Psoas muscle (tissue), 8 donors: ENCODE results near the gene SLC12A6. TPM values are rescaled to one million over a fixed set of nuclear protein-coding genes. Genes with fewer than 3 reads are reported as not detected.

Experiments
- ATAC-seq, 4 donors: fragments of 200-7000 bp; cut with Tn5 transposase; one replicate each; pipeline ENCODE4 v1.9.1; 2020; ENCODE audit warnings: moderate library complexity in 3 of 4, mild to moderate bottlenecking in 2 of 4
- DNase-seq, 2 donors: peaks; one replicate each; pipeline ENCODE4 v3.0.0-alpha.2; 2020
- H3K27ac ChIP-seq: fragments of 200-600 bp; one replicate; pipeline ENCODE4 v1.8.0; 2022
- H3K27me3 ChIP-seq, 3 donors: fragments of 200-600 bp in 1 of 3; one replicate each; pipeline versions ENCODE4 v1.6.1 to v1.8.0; 2013 to 2022; ENCODE audit warnings: low read length in 2 of 3, mild to moderate bottlenecking in 2 of 3, moderate library complexity in 1 of 3; ENCODE audit not compliant: insufficient read depth in 3 of 3
- H3K36me3 ChIP-seq, 2 donors: fragments of 200-600 bp in 1 of 2; one replicate each; pipeline versions ENCODE4 v1.6.1 to v1.8.0; 2013 to 2022; ENCODE audit warnings: low read depth in 1 of 2, mild to moderate bottlenecking in 1 of 2, moderate library complexity in 1 of 2; ENCODE audit not compliant: insufficient read depth in 1 of 2
- H3K4me1 ChIP-seq: fragments of 200-600 bp; one replicate; pipeline ENCODE4 v1.8.0; 2022
- H3K4me3 ChIP-seq: fragments of 200-600 bp; one replicate; pipeline ENCODE4 v1.8.0; 2022; ENCODE audit warnings: mild to moderate bottlenecking
- H3K9me3 ChIP-seq: fragments of 200-600 bp; one replicate; pipeline ENCODE4 v1.8.0; 2022
- WGBS, 3 donors: extraction: QIAGEN DNeasy Blood & Tissue Kit; methylation state at CpG; one replicate each; pipeline versions ENCODE4 v1.1.6 to v1.1.7; 2013; 5-methylcytosine and 5-hydroxymethylcytosine counted together
- intact Hi-C, 2 donors: fragments of 100-400 bp; cut with DNase I; formaldehyde crosslinking; loops; one replicate each; pipeline versions ENCODE4 v1.11.0 to v1.14.2; 2022
- polyA plus RNA-seq, 3 donors: library from polyadenylated mRNA; stranded (reverse); fragments of 200-250 nt; gene quantifications; one replicate each; pipeline ENCODE4 v1.2.3, GENCODE V29; 2013
- total RNA-seq, 4 donors: library from RNA; stranded (reverse); fragmentation: NEBNext Ultra II Directional in 2 of 4; extraction: Animal tissue kit (Norgen Biotek cat#: 25700) in 2 of 4; gene quantifications; one replicate each; pipeline versions ENCODE4 v1.2.1 to v1.2.4, GENCODE V29; 2021 to 2023
- TF ChIP-seq, protein P1 (sequence below): fragments of 200-600 bp; IDR thresholded peaks from one replicate; pipeline ENCODE4 v1.8.0; 2022; ENCODE audit warnings: antibody characterized with exemption
- donor health status: healthy with polysubstance abuse.
- donor health status: DM: no; HTN: no; CAD: no; lungs with moderate emphysema.
- donor health status: Bipolar disorder and iron deficiency.
- donor health status: healthy.
- donor health status: DM: yes; HTN: yes; CAD: no.
- donor health status: DM: no; HTN: no; CAD: no.
- donor health status: DM: no; HTN: no; CAD: no.
- donor health status: DM: yes; HTN: yes; CAD: no.

Gene SLC12A6
- total and polyA plus RNA-seq, 7 donors, result 2.3 to 22.1 (median 12.3) TPM

DNA sequence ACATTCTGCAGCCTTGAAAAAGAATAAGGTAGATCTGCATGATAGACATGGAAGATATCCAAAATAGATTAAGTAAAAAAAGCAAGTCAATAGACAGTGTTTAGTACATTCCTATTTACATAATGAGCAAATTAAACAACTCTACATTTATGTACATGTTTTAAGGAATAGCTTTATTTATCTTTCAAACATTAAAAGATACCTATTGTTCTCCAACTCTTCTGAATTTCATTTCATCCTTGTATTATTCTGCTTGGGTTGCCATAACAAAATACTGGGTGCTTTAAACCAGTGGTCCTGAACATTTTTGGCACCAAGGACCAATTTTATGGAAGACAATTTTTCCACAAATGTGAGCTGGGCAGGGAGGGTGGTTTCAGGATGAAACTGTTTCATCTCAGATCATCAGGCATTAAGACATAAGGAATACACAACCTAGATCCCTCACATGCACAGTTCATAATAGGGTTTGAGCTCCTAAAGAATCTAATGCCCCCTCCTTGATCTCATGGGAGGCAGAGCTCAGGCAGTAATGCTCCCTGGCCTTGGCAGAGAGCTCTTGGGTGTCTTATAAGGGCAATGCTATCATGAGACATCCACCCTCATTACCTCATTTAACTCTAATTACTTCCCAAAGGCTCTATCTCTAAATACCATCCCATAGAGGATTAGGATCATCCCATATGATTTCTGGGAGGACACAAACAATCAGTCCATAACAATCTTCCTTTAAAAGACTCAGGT lies 120.9 kb downstream of the SLC12A6 start:
- Histone ChIP-seq H3K4me3 (no peak overlapping the region), H3K9me3 (no peaks in the 10 kb centered on the region), H3K4me1 (no peaks in the 10 kb centered on the region), H3K27me3 (no peaks in the 10 kb centered on the region), H3K27ac (no peak overlapping the region), H3K36me3 (no peaks in the 10 kb centered on the region)
- ATAC-seq (no peak), DNase-seq (no peak)
- intact Hi-C loops, result no loop called here
- TF ChIP-seq, protein P1, sequence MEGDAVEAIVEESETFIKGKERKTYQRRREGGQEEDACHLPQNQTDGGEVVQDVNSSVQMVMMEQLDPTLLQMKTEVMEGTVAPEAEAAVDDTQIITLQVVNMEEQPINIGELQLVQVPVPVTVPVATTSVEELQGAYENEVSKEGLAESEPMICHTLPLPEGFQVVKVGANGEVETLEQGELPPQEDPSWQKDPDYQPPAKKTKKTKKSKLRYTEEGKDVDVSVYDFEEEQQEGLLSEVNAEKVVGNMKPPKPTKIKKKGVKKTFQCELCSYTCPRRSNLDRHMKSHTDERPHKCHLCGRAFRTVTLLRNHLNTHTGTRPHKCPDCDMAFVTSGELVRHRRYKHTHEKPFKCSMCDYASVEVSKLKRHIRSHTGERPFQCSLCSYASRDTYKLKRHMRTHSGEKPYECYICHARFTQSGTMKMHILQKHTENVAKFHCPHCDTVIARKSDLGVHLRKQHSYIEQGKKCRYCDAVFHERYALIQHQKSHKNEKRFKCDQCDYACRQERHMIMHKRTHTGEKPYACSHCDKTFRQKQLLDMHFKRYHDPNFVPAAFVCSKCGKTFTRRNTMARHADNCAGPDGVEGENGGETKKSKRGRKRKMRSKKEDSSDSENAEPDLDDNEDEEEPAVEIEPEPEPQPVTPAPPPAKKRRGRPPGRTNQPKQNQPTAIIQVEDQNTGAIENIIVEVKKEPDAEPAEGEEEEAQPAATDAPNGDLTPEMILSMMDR, result no peak

DNA sequence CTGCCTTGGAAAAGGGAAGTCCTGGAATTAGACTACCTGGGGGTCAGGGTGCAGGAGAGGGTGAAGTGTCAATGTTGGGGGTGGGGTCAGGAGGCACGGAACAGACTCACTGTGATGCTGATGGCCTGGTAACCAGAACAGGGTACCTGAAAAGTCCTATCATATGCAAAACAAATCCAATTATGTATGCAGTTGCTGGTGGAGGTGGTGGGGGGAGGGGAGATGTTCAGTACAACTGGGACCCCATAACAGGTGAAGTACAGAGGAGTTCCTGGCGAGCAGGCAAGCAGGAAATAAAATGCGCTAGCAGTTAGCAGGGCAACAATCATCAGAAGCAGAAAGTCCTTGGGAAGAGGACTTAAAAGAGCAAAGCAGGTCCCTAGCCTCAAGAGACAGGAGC lies 123.4 kb downstream of the SLC12A6 start:
- H3K4me3 ChIP-seq, result no peak overlapping the region
- ATAC-seq (no peak), DNase-seq (no peak)
- no peaks in the 10 kb centered on the region for H3K36me3 ChIP-seq
- WGBS, 3 donors, result 52 to 64% (median 53%) methylated on average over 3 of the region's 3 CpGs
- H3K9me3 ChIP-seq, result no peaks in the 10 kb centered on the region
- intact Hi-C loops, result loop anchor here in 1 of 2 donors (5.0 kb wide), 1 partner anchor 102 kb away; no protein-coding TSS in a partner anchor
- H3K4me1 ChIP-seq, result peaks cover under 1% of the 10 kb centered on the region
- H3K27ac ChIP-seq, result no peak overlapping the region
- no peaks in the 10 kb centered on the region for H3K27me3 ChIP-seq
- TF ChIP-seq, protein P1, result no peak

DNA sequence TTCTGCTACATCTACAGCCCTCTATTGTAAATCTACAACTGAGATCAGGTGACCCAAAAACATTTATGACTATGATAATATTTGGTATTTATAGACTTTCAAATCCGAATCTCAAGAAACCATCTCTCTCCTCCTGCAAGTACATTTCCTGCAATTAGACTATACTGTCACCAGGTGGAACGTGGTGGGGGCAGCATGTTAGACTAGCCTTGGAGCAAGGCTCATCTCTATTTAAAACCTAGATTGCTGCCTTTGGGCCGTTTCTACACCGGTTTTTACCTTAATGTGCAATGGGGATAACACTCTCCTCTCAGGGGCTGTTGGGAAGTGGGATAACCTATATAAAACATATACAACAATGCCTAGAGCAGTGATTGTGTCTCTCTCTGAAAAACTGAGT lies 123.9 kb downstream of the SLC12A6 start:
- WGBS, 3 donors, result 38 to 46% (median 40%) methylated on average over 4 of the region's 4 CpGs
- H3K9me3 ChIP-seq, result no peaks in the 10 kb centered on the region
- no peaks in the 10 kb centered on the region for H3K27me3 ChIP-seq
- H3K4me1 ChIP-seq, result peaks cover 5% of the 10 kb centered on the region
- intact Hi-C loops, result loop anchor here in 1 of 2 donors (5.0 kb wide), 1 partner anchor 101 kb away; no protein-coding TSS in a partner anchor
- ATAC-seq, result no peak
- TF ChIP-seq, protein P1, result no peak
- H3K36me3 ChIP-seq, result no peaks in the 10 kb centered on the region
- no peak overlapping the region for H3K4me3 ChIP-seq
- DNase-seq, result no peak
- H3K27ac ChIP-seq, result no peak overlapping the region

DNA sequence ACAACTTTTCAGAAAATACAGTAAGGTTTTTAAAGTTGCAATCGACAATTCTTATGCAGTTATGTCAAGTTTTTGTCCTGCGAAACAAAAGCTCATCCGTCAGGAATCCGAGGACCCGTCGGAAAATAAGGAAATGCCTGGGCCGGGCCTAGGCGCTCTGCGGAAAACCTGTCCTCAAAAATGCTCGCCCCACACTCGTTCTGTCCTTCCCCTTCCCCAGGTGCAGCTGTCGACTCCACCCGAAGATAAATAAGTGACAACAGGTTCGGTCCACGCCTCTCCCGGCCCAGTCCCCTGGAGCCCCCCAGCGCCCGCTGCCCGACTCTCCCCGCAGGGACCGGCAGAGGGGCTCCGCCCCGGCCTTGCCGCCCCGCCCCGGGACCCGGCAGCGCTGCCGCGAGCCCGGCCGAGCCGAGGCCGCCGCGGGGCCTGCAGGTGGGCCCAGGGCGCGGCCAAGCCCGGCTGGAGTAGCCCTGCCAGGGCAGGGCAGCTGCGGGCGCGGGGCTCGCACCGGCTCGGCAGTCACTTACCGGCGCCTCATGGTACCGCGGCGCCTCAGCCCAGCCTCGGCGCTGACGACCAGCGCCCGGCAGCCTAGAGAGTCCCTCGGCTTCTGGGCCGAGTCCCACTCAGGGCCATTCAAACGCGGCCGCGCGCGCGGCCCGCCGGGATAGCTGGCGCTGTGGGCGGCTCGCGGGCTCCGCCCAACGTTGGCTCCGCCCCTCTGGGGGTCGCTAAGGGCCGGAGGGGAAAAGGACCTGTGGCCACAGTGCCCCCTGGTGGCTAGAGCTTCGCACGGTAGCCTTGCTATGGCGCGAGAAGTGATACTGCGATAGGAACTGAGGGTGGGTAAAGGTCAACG lies 127.9 kb downstream of the SLC12A6 start, which contains the start of gene KATNBL1:
Gene KATNBL1 (minus strand): TSS at position 676 of the 862 bp plus-strand sequence. CDS start 46,420 bp downstream, outside the sequence.
- peak; percentile 97 to 99 for DNase-seq
- intact Hi-C loops, result loop anchor here (1.0 to 5.0 kb wide), 4 partner anchors 97 to 147 kb away; no protein-coding TSS in a partner anchor
- WGBS, 3 donors, result 0 to 1% (median 0%) methylated on average over 62 to 81 of the region's 81 CpGs

More for the DNA sequence above, 127.9 kb downstream of the SLC12A6 start, which contains the start of gene KATNBL1:
- H3K4me1 ChIP-seq, result peaks cover 8% of the 10 kb centered on the region
- H3K27ac ChIP-seq, result peak within 1 kb of the TSS; percentile 83
- peak; percentile 100 for ATAC-seq
- H3K4me3 ChIP-seq, result peak within 1 kb of the TSS; percentile 83
- TF ChIP-seq, protein P1, result peak; percentile 90
- no peaks in the 10 kb centered on the region for H3K27me3 ChIP-seq
- no peaks in the 10 kb centered on the region for H3K9me3 ChIP-seq
- no peaks in the 10 kb centered on the region for H3K36me3 ChIP-seq
